NCI-H524 treated with DMSO at 0.1 percent for 48 hours (cell line): Measurements from ENCODE around the gene IGSF23.
"Not testable (repeated sequence)": the region's sequence is repeated elsewhere in the genome, so short reads cannot be mapped to it uniquely, and the experiment has no call there.

ENCODE experiments used
- DNase-seq: peaks from one replicate; lab custom pipeline; 2025; lab: John Stamatoyannopoulos, UW

IGSF23 gene

GRCh38 chr19:44587963-44588770 lies 25.2 kb upstream of the IGSF23 start:
- DNase-seq: no peak

DNA sequence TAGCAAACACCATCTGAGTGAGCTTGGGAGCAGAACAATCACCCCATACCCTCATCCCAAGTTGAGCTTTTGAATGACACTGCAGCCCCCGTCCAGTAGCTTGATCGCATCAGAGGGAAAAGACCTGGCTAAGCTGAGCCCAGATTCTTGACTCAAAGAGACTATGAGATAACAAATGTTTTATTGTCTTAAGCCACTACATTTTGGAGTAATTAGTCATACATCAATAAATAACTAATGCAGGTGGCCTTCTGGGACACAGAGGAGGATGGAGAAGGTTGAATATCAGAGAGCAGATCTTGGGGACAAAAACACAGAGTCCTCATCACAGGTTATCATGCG lies 24.6 kb upstream of the IGSF23 start:
- DNase-seq: no peak

- DNase-seq: no peak
These were observed 22.9 kb upstream of the IGSF23 start for GRCh38 chr19:44590245-44591059.

DNA sequence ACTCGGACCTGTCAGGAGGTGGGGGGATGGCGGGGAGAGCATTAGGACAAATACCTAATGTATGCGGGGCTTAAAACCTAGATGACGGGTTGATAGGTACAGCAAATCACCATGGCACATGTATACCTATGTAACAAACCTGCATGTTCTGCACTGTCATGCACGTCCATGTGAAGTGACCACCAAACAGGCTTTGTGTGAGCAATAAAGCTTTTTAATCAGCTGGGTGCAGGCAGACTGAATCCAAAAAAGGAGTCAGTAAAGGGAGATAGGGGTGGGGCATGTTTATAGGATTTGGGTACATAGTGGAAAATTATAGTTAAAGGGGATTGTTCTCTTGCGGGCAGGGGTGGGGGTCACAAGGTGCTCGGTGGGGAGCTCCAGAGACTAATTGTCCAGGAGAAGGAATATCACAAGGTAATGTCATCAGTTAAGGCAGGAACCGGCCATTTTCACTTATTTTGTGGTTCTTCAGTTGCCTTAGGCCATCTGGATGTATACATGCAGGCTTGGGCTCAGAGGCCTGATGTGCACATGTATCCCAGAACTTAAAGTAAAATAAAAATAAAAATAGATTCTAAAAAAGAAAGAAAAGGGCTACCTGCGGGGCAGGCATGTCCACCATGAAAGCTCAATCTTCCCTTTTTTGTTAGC lies 21.9 kb upstream of the IGSF23 start:
- not testable (repeated sequence) for DNase-seq

DNA sequence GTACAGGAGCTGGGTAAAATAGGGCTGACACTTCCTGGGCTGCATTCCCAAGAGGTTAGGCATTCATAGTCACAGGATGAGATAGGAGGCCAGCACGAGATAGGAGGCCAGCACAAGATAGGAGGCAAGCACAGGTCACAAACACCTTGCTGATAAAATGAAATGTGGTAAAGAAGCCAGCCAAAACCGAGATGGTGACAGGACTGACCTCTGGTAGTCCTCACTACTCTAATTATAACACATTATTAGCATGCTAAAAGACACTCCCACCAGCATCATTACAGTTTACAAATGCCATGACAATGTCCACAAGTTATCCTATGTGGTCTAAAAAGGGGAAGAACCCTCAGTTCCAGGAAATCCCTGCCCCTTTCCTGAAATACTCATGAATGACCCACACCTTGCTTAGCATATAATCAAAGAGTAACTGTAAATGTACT lies 20.9 kb upstream of the IGSF23 start:
- DNase-seq: no peak

- DNase-seq: no peak
These were observed 20.1 kb upstream of the IGSF23 start for GRCh38 chr19:44593294-44593693.

- DNase-seq: not testable (repeated sequence)
These were observed 19.5 kb upstream of the IGSF23 start for GRCh38 chr19:44593866-44594266.

GRCh38 chr19:44596428-44597130 lies 16.8 kb upstream of the IGSF23 start:
- DNase-seq: no peak

DNA sequence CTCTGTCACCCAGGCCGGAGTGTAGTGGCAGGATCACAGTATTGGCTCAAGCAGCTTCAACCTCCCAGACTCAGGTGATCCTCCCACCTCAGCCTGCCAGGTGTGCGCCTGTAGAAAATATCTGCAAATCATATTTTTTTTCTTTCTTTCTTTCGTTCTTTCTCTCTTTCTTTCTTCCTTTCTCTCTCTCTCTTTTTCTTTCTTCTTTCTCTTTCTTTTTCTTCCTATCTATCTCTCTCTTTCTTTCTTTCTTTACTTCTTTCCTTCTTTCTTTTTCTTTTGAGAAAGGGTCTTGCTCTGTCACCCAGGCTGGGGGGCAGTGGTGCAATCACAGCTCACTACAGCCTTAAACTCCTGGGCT lies 16.3 kb upstream of the IGSF23 start:
- no peak for DNase-seq

DNA sequence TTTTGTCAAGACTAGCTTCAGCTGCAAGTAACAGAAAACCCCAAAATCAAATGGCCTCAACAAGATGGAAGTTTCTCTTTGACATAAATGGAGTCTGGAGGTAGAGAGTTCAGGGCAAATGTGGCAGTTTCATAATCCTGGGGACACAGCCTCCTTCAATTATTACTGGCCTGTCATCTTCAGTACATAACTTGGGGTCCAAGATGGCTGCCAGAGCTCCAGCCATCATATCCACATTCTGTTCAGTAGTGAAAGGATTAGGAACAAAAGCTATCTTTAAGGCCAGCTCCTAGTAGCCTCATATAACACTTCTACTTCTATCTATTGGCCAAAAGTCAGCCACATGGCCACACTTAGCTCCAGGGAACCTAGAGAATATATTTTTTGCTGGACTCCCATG lies 15.0 kb upstream of the IGSF23 start:
- no peak for DNase-seq

DNA sequence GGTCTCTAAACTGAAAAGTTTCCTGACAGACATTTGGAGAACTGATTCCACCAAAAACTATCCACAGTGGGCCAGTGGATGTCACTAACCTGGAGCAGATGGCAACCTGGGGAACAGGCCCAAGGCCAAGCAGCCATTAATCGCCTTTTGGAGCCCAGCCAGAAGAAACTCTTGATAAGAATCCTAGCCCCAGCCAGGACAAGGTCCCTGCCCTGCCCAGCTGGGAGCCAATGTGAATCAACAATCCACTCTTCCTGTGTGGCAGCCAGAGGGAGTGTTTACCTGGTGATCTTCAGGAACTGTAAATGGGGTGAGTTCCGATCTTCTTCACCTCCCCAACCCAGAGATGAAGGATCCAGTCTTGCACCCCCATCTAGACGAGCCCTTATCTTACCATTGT lies 14.5 kb upstream of the IGSF23 start:
- DNase-seq: no peak

- DNase-seq: no peak
These were observed 12.9 kb upstream of the IGSF23 start for GRCh38 chr19:44600466-44600865.

- DNase-seq: no peak
These were observed 11.3 kb upstream of the IGSF23 start for GRCh38 chr19:44602081-44602480.

GRCh38 chr19:44603201-44603945 lies 10.0 kb upstream of the IGSF23 start:
- no peak for DNase-seq

DNA sequence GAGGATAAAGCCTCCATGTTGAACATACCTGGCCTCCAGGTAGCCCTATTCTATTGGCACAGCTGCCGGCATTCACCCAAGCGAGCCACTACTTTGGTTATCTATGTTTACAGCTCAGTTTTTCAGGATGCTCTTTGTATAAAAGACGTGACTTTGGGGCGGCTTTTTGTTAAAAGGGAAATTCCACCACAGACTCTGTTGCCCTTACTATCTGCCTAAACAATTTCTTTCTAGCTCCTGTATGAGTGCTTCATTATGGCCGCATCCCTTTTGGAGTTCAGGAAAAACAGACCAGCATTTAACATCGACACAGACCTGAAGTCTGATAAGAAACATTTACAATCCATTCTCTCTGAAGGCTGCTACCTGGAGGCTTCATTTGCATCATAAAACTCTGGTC lies 9.1 kb upstream of the IGSF23 start:
- DNase-seq: no peak

- DNase-seq: no peak
These were observed 7.8 kb upstream of the IGSF23 start for GRCh38 chr19:44605547-44605946.

GRCh38 chr19:44607049-44607448 lies 6.3 kb upstream of the IGSF23 start:
- no peak for DNase-seq

DNA sequence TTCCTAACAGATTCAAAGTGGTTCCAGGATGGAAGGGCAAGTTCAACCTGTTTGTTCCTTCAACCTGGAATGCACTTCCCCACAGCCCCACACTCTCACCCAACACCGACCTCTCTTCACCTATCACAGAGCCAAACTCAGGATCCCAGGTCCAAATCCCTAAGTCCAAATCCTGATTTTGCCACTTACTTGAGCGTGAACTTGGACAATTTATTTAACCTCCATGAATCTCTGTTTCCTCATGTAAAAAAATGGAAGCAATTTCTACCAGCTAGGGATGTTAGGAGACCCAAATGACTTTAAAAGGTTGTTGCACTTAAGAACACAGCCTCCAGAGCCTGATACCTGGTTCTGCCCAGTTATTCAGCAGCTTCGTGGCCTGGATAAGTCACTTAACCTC lies 5.4 kb upstream of the IGSF23 start:
- no peak for DNase-seq

DNA sequence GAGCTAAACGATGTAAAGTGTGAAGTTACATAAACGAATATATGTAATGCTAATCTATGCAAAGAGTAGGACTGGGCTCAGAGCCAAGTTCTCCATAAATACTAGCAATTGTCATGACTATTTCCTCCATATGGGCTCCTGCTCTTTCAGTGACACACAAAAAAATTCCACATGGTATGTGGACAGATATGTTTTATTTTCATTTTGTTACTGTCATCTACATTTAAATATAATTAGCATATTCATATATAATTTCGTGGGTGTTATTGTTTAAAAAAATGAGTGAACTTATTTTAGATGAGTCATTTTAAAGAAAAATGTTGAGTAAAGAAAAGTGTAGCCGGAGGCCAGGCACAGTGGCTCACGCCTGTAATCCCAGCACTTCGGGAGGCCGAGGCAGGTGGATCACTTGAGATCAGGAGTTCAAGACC lies 5.0 kb upstream of the IGSF23 start:
- no peak for DNase-seq

DNA sequence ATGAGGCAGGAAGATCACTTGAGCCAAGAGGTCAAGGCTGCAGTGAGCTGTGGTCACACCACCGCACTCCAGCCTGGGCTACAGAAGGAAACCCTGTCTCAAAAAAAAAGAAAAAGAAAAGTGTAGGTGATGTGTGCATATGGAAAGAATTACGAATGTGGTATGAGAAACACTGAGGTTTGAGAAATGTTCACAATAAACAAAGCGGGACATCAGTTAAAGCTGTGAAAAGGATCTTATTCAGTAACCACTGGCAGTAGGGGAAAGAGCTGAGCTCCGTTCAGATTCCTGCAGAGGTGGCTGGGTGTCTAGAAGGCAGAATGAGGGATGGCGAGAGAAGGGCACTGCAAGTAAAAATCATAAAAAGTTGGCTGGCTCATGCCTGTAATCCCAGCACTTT lies 4.1 kb upstream of the IGSF23 start:
- DNase-seq: no peak

DNA sequence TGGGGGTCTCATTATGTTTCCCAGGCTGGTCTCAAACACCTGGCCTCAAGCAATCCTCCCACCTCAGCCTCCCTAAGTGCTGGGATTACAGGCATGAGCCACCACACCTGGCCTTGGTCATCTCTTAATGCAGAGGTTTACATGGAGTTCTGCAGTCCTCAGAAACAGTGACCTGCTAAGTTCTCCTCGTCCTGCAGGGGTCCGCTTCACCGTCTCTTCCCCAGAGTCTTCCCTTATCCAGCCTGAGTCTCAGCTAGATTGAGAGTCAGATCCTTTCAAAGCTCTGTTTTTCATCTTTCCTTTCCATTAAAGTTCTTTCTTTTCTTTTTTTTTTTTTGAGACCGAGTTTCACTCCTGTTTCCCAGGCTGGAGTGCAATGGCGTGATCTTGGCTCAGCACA lies 2.9 kb upstream of the IGSF23 start:
- DNase-seq: not testable (repeated sequence)
